GM12801 (cell line): ENCODE results near the gene LIPC.

ENCODE experiments used
- TF ChIP-seq, protein P1 (sequence below): IDR thresholded peaks from one replicate; pipeline ENCODE4 v1.5.1; 2011; ENCODE audit warnings: control low read depth; ENCODE audit not compliant: insufficient read length; ENCODE audit errors: extremely low read depth

The LIPC gene

GRCh38 chr15:58483376-58483775 lies 51.6 kb downstream of the LIPC start:
- TF ChIP-seq, protein P1, sequence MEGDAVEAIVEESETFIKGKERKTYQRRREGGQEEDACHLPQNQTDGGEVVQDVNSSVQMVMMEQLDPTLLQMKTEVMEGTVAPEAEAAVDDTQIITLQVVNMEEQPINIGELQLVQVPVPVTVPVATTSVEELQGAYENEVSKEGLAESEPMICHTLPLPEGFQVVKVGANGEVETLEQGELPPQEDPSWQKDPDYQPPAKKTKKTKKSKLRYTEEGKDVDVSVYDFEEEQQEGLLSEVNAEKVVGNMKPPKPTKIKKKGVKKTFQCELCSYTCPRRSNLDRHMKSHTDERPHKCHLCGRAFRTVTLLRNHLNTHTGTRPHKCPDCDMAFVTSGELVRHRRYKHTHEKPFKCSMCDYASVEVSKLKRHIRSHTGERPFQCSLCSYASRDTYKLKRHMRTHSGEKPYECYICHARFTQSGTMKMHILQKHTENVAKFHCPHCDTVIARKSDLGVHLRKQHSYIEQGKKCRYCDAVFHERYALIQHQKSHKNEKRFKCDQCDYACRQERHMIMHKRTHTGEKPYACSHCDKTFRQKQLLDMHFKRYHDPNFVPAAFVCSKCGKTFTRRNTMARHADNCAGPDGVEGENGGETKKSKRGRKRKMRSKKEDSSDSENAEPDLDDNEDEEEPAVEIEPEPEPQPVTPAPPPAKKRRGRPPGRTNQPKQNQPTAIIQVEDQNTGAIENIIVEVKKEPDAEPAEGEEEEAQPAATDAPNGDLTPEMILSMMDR: no peak

- TF ChIP-seq, protein P1: no peak
Measured at GRCh38 chr15:58484791-58485600, 53.2 kb downstream of the LIPC start.

DNA sequence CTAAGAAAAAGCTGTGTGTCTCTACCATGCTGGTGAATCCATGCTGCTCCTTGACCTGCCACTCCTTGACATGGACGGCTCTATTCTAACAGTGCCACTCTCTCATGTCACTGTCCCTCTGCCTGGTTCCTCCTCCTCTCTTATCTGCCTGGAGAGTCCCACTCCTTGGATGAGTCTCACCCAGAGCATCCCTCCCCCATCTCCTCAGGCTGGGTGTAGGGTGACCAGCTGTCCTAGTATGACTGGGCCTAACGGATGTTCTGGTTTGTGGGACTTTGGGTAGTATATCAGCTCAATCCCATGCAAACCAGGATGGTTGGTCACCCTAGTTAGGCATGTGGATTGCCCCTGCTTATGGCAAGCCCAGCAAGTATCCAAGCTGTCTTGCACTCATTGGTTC lies 54.3 kb downstream of the LIPC start:
- TF ChIP-seq, protein P1: no peak

DNA sequence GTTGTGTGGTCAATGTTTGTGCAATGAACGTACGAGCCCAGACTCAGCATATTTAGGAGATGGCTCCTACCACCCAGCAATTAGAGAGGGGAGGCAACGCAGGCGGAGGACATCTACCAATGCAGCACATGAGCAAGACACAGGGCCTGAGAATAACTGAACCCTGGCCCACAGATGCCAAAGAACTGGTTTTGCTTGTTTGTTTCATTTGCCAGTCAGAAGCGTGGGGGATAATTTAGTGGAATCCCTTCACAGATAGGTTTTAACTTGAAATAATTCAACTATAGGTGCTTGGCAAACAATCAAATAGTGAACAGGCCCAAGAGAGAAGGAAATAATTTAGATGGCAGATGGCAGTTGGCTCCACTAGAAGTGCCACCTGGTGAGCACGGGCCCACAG lies 54.8 kb downstream of the LIPC start:
- TF ChIP-seq, protein P1: no peak

- TF ChIP-seq, protein P1: no peak
Measured at GRCh38 chr15:58487041-58487723, 55.4 kb downstream of the LIPC start.

GRCh38 chr15:58487724-58488120 lies 55.9 kb downstream of the LIPC start:
- TF ChIP-seq, protein P1: no peak

GRCh38 chr15:58489289-58490085 lies 57.7 kb downstream of the LIPC start:
- TF ChIP-seq, protein P1: no peak
